ENCODE results near the gene VDR. TPM values are rescaled to one million over a fixed set of nuclear protein-coding genes. Genes with fewer than 3 reads are reported as not detected.
A peak's percentile ranks its signal among the peaks of the same experiment; 100 is the strongest.

The VDR gene
- total and polyA plus RNA-seq, 2 donors (not counting 1 experiment from before 2014, with no cell fraction given) = 16.2 to 24.4 TPM

DNA sequence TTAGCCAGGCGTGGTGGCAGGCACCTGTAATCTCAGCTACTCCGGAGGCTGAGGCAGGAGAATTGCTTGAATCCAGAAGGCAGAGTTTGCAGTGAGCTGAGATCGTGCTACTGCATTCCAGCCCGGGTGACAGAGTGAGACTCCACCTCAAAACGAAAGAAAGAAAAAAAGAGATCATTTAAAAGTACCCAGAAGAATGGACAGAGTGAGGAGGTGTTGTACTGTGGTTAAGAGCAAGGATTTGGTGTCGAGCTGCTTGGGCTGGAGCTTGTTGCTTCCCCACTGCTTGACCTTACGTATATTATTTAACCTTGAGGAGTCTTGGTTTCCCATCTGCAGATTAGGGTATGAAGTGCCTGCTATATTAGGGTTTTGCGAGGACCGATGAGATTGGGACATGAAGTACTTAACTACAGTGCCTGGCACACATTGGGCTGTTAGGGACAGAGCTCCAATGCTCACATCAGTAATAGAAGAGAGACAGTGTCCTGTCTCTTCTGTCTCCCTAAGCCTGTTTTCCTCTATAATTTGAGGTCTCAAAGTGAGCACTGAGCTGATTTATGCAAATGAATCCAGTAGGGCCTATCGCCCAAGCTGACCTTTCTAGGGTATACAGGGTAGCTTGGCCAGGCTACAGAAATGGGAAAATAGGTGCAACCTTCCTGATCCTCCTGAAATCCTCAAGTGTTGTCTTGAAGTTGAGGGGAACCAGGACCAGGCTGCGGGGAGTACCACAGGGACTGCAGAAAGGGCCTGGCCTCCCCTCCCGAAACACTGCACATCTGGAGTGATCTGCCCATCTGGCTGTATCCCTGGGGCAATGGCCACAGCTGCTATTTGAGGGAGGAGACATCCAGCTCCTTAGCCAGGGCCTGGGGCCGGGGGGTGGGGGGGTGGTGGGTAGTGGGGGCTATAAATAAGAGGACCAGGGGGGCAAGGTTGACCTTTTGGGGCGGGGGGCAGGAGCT lies 76.5 kb downstream of the VDR start:
- Histone ChIP-seq H4K20me1 (ENCODE audit: control insufficient read depth, extremely low read depth, insufficient read depth, low read length) (no peaks in the 10 kb centered on the region), H3K27ac (ENCODE audit: insufficient read depth, low read length) (no peak overlapping the region)
- DNase-seq (ENCODE audit: low read depth in 2 of 2) = no peak

GRCh38 chr12:47825173-47825639 lies 79.6 kb downstream of the VDR start:
- Histone ChIP-seq H3K9me3 (ENCODE audit: control insufficient read depth, insufficient read depth, low read depth, low read length) (no peaks in the 10 kb centered on the region), H3K4me1 (ENCODE audit: control insufficient read depth, extremely low read depth, insufficient read depth, low read length) (peaks cover 25% of the 10 kb centered on the region), H4K20me1 (ENCODE audit: control insufficient read depth, extremely low read depth, insufficient read depth, low read length) (no peaks in the 10 kb centered on the region), H2AFZ (ENCODE audit: low read length) (no peak overlapping the region), H3K27me3 (ENCODE audit: control insufficient read depth, insufficient read depth, low read length) (no peaks in the 10 kb centered on the region), H3K27ac (ENCODE audit: insufficient read depth, low read length) (no peak overlapping the region), H3K4me2 (ENCODE audit: extremely low read depth, insufficient read depth, low read length) (no peak overlapping the region), H3K79me2 (ENCODE audit: control insufficient read depth, insufficient read depth, low read length) (peaks cover 2% of the 10 kb centered on the region), H3K9ac (ENCODE audit: insufficient read depth, low read length) (no peak overlapping the region), H3K36me3 (ENCODE audit: control insufficient read depth, insufficient read depth, low read length) (no peaks in the 10 kb centered on the region), H3K4me3 (replicated peaks in 1 of 4; ENCODE audit: control extremely low read depth in 1 of 4, insufficient read depth in 1 of 4, low read depth in 3 of 4, low read length in 4 of 4) (no peak overlapping the region)
- no peak for DNase-seq (ENCODE audit: low read depth in 2 of 2)
- TF ChIP-seq CTCF (conservative IDR thresholded peaks at IDR 0.05 in 1 of 2, IDR thresholded peaks at IDR 0.05 in 1 of 2; ENCODE audit: low read depth in 1 of 2, low read length in 2 of 2) = no peak
- no peak for TF ChIP-seq EZH2 (IDR thresholded peaks at IDR 0.05; ENCODE audit: low read length, missing control alignments)

More for the DNA sequence above, 76.5 kb downstream of the VDR start:
- peak overlapping the region; percentile 17 for H3K4me2 ChIP-seq (ENCODE audit: extremely low read depth, insufficient read depth, low read length)
- H2AFZ ChIP-seq (ENCODE audit: low read length) = no peak overlapping the region
- no peaks in the 10 kb centered on the region for H3K36me3 ChIP-seq (ENCODE audit: control insufficient read depth, insufficient read depth, low read length)
- H3K4me3 ChIP-seq (replicated peaks in 1 of 4; ENCODE audit: control extremely low read depth in 1 of 4, insufficient read depth in 1 of 4, low read depth in 3 of 4, low read length in 4 of 4) = no peak overlapping the region
- H3K27me3 ChIP-seq (ENCODE audit: control insufficient read depth, insufficient read depth, low read length) = no peaks in the 10 kb centered on the region
- H3K4me1 ChIP-seq (ENCODE audit: control insufficient read depth, extremely low read depth, insufficient read depth, low read length) = peaks cover 9% of the 10 kb centered on the region
- no peaks in the 10 kb centered on the region for H3K79me2 ChIP-seq (ENCODE audit: control insufficient read depth, insufficient read depth, low read length)
- no peak overlapping the region for H3K9ac ChIP-seq (ENCODE audit: insufficient read depth, low read length)
- no peaks in the 10 kb centered on the region for H3K9me3 ChIP-seq (ENCODE audit: control insufficient read depth, insufficient read depth, low read depth, low read length)
- TF ChIP-seq EZH2 (IDR thresholded peaks at IDR 0.05; ENCODE audit: low read length, missing control alignments) (no peak), CTCF (conservative IDR thresholded peaks at IDR 0.05 in 1 of 2, IDR thresholded peaks at IDR 0.05 in 1 of 2; ENCODE audit: low read depth in 1 of 2, low read length in 2 of 2) (no peak)

- DNase-seq (ENCODE audit: low read depth in 2 of 2) = no peak
- no peaks in the 10 kb centered on the region for H3K27me3 ChIP-seq (ENCODE audit: control insufficient read depth, insufficient read depth, low read length)
- H3K79me2 ChIP-seq (ENCODE audit: control insufficient read depth, insufficient read depth, low read length) = peaks cover 5% of the 10 kb centered on the region
- H4K20me1 ChIP-seq (ENCODE audit: control insufficient read depth, extremely low read depth, insufficient read depth, low read length) = no peaks in the 10 kb centered on the region
- H3K9ac ChIP-seq (ENCODE audit: insufficient read depth, low read length) = no peak overlapping the region
- TF ChIP-seq CTCF (conservative IDR thresholded peaks at IDR 0.05 in 1 of 2, IDR thresholded peaks at IDR 0.05 in 1 of 2; ENCODE audit: low read depth in 1 of 2, low read length in 2 of 2) (no peak), EZH2 (IDR thresholded peaks at IDR 0.05; ENCODE audit: low read length, missing control alignments) (no peak)
- no peaks in the 10 kb centered on the region for H3K9me3 ChIP-seq (ENCODE audit: control insufficient read depth, insufficient read depth, low read depth, low read length)
- H3K4me1 ChIP-seq (ENCODE audit: control insufficient read depth, extremely low read depth, insufficient read depth, low read length) = peaks cover 24% of the 10 kb centered on the region
- H3K4me2 ChIP-seq (ENCODE audit: extremely low read depth, insufficient read depth, low read length) = no peak overlapping the region
- no peak overlapping the region for H2AFZ ChIP-seq (ENCODE audit: low read length)
- H3K4me3 ChIP-seq (replicated peaks in 1 of 4; ENCODE audit: control extremely low read depth in 1 of 4, insufficient read depth in 1 of 4, low read depth in 3 of 4, low read length in 4 of 4) = no peak overlapping the region
- no peak overlapping the region for H3K27ac ChIP-seq (ENCODE audit: insufficient read depth, low read length)
- H3K36me3 ChIP-seq (ENCODE audit: control insufficient read depth, insufficient read depth, low read length) = no peaks in the 10 kb centered on the region
Measured at GRCh38 chr12:47824635-47825034, 80.2 kb downstream of the VDR start.
